PC-3 (cell line): Measurements from ENCODE around the gene PLEKHM1. TPM values are rescaled to one million over a fixed set of nuclear protein-coding genes. Genes with fewer than 3 reads are reported as not detected.
"Not testable (repeated sequence)": the region's sequence is repeated elsewhere in the genome, so short reads cannot be mapped to it uniquely, and the experiment has no call there.

Experiments used
- ATAC-seq: fragments of 200-7000 bp; cut with Tn5 transposase; 2 replicates; pipeline ENCODE4 v1.9.1; 2020; ENCODE audit warnings: mild to moderate bottlenecking, moderate library complexity
- BruUV-seq: library from RNA; stranded (reverse); fragments of 400-500 nt; replicated peaks from 2 replicates; lab custom pipeline; 2021; lab: Mats Ljungman, UMichigan
- CTCF ChIA-PET: fragments of 300-600 bp; sonication (Branson Sonifier 250); formaldehyde crosslinking; loops from one replicate; lab custom pipeline; 2022; ENCODE audit warnings: antibody characterized with exemption; lab: Charles Lee
- POLR2A ChIA-PET: fragments of 300-600 bp; sonication (Branson Sonifier 250); formaldehyde crosslinking; loops from one replicate; lab custom pipeline; 2022; ENCODE audit warnings: antibody characterized with exemption; ENCODE audit not compliant: unreplicated experiment; lab: Charles Lee
- DNase-seq: peaks from one replicate; pipeline ENCODE4 v3.0.0-alpha.2; 2015
- H2AFZ ChIP-seq: fragments of 300-600 bp; sonication (generic); 2 replicates; pipeline ENCODE4 v1.6.0; 2016; ENCODE audit warnings: antibody characterized with exemption, low read length
- H3F3A ChIP-seq: fragments of 300-600 bp; sonication (generic); one replicate; pipeline ENCODE4 v1.6.0; 2017; ENCODE audit warnings: antibody characterized with exemption, low read length, control low read depth, mild to moderate bottlenecking; ENCODE audit not compliant: unreplicated experiment
- H3K27ac ChIP-seq: fragments of 300-600 bp; sonication (generic); 2 replicates; pipeline ENCODE4 v1.5.1; 2016; ENCODE audit warnings: mild to moderate bottlenecking, low read length
- H3K27me3 ChIP-seq: fragments of 300-600 bp; sonication (generic); 2 replicates; pipeline ENCODE4 v1.6.1; 2016; ENCODE audit warnings: low read length, mixed read lengths
- H3K36me3 ChIP-seq: fragments of 300-600 bp; sonication (generic); 2 replicates; pipeline ENCODE4 v1.6.1; 2016; ENCODE audit warnings: low read depth, mixed run types, low read length, mixed read lengths
- H3K4me1 ChIP-seq: fragments of 300-600 bp; sonication (generic); 2 replicates; pipeline ENCODE4 v1.5.1; 2016; ENCODE audit warnings: low read length; ENCODE audit not compliant: insufficient read depth
- H3K4me2 ChIP-seq: fragments of 300-600 bp; sonication (generic); 2 replicates; pipeline ENCODE4 v1.6.0; 2016; ENCODE audit warnings: low read length
- H3K4me3 ChIP-seq: fragments of 300-600 bp; sonication (generic); 2 replicates; pipeline ENCODE4 v1.5.1; 2016; ENCODE audit warnings: mild to moderate bottlenecking, low read length, mixed read lengths
- H3K79me2 ChIP-seq: fragments of 300-600 bp; sonication (generic); 2 replicates; pipeline ENCODE4 v1.6.1; 2017; ENCODE audit warnings: low read length, mixed read lengths
- H3K9ac ChIP-seq: fragments of 300-600 bp; sonication (generic); 2 replicates; pipeline ENCODE4 v1.6.0; 2016; ENCODE audit warnings: mild to moderate bottlenecking, low read length
- H3K9me2 ChIP-seq: fragments of 300-600 bp; sonication (generic); replicated peaks from 2 replicates; pipeline ENCODE4 v1.6.1; 2016; ENCODE audit warnings: mixed run types, low read length, mixed read lengths
- H3K9me3 ChIP-seq: fragments of 300-600 bp; sonication (generic); 2 replicates; pipeline ENCODE4 v1.6.1; 2016; ENCODE audit warnings: low read length, mixed read lengths
- H4K20me1 ChIP-seq: fragments of 300-600 bp; sonication (generic); 2 replicates; pipeline ENCODE4 v1.6.1; 2016; ENCODE audit warnings: low read length, mixed read lengths
- EZH2 ChIP-seq: fragments of 300-600 bp; sonication (generic); IDR thresholded peaks from one replicate; pipeline ENCODE4 v1.6.1; 2017; ENCODE audit warnings: antibody characterized with exemption, mild to moderate bottlenecking, low read length; ENCODE audit not compliant: unreplicated experiment
- EZH2phosphoT487 ChIP-seq: fragments of 300-600 bp; sonication (generic); IDR thresholded peaks from 2 replicates; pipeline ENCODE4 v1.6.1; 2018; ENCODE audit warnings: mild to moderate bottlenecking, antibody characterized with exemption, low read length, borderline replicate concordance
- intact Hi-C: fragments of 100-400 bp; cut with micrococcal nuclease; formaldehyde crosslinking; loops from 2 replicates; pipeline ENCODE4 v1.9.0; 2023
- total RNA-seq: library from RNA; depleted of rRNA; stranded (reverse); fragments of >200 nt; gene quantifications from 2 replicates; pipeline ENCODE4 v1.2.3, GENCODE V29; 2014
- TF ChIP-seq, protein P1 (sequence below): fragments of 300-600 bp; sonication (generic); conservative IDR thresholded peaks from 2 replicates; pipeline ENCODE4 v1.5.1; 2017; ENCODE audit warnings: antibody characterized with exemption, low read depth, mild to moderate bottlenecking, low read length

Gene PLEKHM1
- total RNA-seq, 1 experiment from 2014 or later = 15.8 TPM

DNA sequence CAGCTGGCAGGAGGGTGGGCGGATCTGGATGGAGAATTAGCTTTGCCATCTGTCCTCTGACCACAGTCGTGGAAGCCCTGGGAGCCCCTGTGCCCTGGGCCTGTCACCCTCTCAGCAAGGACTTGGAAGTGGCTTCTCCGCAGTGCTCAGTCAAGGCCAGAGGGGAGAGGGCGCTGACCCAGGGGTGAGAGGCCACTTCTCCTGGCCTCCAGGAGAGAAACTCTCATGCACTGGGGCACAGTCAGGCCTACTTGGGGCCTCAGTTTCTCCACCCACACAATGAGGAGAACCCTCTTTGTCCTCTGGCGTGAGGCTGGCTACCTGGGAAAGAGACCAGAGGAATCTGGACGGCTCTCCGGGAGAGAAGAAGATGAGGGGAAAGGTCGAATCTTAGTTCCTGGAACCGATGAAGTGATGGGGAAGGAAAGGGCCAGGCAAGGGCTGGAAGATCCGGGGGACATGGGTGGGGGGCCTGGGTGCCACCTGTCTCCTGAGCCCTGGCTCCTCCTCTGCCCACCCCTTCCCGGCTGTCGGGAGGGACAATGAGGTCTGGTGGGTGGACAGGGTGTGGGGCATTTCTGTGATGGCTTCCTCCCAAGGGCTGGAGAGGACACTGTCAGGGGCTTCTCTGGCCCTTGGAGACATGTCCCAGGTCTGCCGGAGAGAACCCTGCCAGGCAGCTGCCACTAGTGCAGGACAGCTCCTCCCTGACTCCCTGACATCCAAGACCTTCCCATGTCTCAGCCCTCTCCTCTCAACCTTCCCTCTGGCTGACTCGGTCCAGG, 48.8 kb downstream of the PLEKHM1 start:
- no peaks in the 10 kb centered on the region for H3K27me3 ChIP-seq
- no peak overlapping the region for H3K9ac ChIP-seq
- peaks cover 4% of the 10 kb centered on the region; the same call in 1 of the 2 replicates for H3K36me3 ChIP-seq
- BruUV-seq = no TSS peak
- H3F3A ChIP-seq = no peaks in the 10 kb centered on the region
- ChIA-PET POLR2A (no interaction called here), CTCF (no interaction called here)
- TF ChIP-seq, protein P1, sequence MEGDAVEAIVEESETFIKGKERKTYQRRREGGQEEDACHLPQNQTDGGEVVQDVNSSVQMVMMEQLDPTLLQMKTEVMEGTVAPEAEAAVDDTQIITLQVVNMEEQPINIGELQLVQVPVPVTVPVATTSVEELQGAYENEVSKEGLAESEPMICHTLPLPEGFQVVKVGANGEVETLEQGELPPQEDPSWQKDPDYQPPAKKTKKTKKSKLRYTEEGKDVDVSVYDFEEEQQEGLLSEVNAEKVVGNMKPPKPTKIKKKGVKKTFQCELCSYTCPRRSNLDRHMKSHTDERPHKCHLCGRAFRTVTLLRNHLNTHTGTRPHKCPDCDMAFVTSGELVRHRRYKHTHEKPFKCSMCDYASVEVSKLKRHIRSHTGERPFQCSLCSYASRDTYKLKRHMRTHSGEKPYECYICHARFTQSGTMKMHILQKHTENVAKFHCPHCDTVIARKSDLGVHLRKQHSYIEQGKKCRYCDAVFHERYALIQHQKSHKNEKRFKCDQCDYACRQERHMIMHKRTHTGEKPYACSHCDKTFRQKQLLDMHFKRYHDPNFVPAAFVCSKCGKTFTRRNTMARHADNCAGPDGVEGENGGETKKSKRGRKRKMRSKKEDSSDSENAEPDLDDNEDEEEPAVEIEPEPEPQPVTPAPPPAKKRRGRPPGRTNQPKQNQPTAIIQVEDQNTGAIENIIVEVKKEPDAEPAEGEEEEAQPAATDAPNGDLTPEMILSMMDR = no peak
- TF ChIP-seq EZH2 = no peak
- no peak for TF ChIP-seq EZH2phosphoT487
- no peaks in the 10 kb centered on the region for H3K9me3 ChIP-seq
- ATAC-seq (no peak), DNase-seq (no peak)
- H3K9me2 ChIP-seq = no peaks in the 10 kb centered on the region
- no peak overlapping the region for H2AFZ ChIP-seq
- no peak overlapping the region for H3K4me2 ChIP-seq
- no peaks in the 10 kb centered on the region for H4K20me1 ChIP-seq
- no peaks in the 10 kb centered on the region for H3K79me2 ChIP-seq
- H3K27ac ChIP-seq = no peak overlapping the region
- H3K4me3 ChIP-seq = no peak overlapping the region
- intact Hi-C loops = no loop called here
- peaks cover 36% of the 10 kb centered on the region for H3K4me1 ChIP-seq

DNA sequence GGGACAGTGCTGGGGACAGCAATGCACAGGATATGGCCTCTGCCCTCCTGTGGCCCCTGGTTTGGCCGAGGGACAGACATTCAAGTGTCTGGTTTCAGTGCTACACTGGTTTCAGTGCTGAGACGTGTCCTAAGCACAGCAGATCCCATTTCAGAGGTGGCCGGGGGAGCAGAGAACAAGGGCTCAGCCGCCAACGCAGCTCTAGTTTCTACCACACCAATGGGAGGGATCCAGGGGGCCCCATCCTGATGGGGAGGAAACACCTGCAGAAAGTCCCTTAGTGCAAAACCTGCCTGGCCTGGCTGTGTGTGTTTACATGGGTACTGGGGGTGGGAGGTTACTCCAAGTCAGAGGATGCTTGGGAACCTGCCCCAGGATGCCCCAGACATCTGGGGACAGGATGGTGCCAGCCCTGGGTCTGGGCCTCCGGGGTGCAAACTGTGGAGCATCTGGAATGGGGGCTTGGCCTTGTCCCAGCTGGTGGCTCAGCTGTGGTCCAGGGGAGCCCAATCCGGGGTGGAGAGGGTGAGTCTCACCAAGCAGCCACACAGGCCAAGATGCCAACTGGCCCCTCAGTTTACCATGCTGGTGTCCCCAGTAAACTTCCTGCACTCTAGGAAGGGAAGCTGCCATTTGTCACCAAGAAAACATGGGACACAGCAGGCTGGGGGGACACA, 49.5 kb downstream of the PLEKHM1 start:
- H2AFZ ChIP-seq, H3K27me3 ChIP-seq, POLR2A ChIA-PET, intact Hi-C loops, CTCF ChIA-PET, ATAC-seq, DNase-seq, H3K9me2 ChIP-seq, H4K20me1 ChIP-seq, BruUV-seq, H3F3A ChIP-seq, H3K9ac ChIP-seq, H3K9me3 ChIP-seq, H3K36me3 ChIP-seq, H3K79me2 ChIP-seq, H3K4me3 ChIP-seq: not testable (repeated sequence)
- Histone ChIP-seq H3K4me1 (peaks cover 29% of the 10 kb centered on the region), H3K27ac (peak overlapping the region; percentile 21), H3K4me2 (peak overlapping the region; percentile 55; the same call in 1 of the 2 replicates)

DNA sequence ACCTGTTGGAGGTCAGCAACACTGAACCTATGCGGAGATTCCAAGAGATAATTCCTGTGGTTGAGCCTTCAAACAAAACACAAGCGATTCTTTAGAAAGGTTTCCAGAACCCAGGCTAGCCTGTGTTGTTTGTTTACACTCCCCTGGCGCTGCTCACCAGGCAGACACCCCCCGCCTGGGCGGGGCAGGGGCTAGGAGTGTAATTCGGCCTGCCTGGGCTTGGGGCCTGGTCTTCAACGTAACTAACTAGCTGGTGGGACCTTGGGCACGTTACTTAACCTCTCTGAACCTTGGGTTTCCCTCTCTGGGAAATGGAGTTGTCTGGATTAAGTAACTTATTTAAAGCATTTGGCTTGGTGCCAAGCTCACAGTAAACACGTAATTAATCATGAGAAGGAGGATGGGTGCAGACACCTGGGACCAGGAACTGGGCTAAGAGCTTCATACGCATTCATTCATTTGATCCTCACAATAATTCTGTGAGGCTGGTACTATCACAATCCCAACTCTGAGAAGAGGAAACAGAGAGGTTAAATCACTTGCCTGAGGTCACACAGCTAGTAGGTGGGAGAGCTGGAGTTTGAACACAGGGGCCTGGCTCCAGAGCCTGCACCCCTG, 50.3 kb downstream of the PLEKHM1 start:
- Histone ChIP-seq H3K27me3 (no peaks in the 10 kb centered on the region), H3F3A (no peaks in the 10 kb centered on the region), H3K27ac (peak overlapping the region; percentile 21), H4K20me1 (no peaks in the 10 kb centered on the region), H3K4me1 (peaks cover 22% of the 10 kb centered on the region), H3K79me2 (no peaks in the 10 kb centered on the region), H3K36me3 (peaks cover 4% of the 10 kb centered on the region; the same call in 1 of the 2 replicates), H3K9me3 (no peaks in the 10 kb centered on the region), H2AFZ (no peak overlapping the region), H3K4me2 (peak overlapping the region; percentile 55), H3K9ac (no peak overlapping the region), H3K9me2 (no peaks in the 10 kb centered on the region), H3K4me3 (no peak overlapping the region)
- ChIA-PET CTCF (no interaction called here), POLR2A (no interaction called here)
- peak; percentile 61 for ATAC-seq
- TF ChIP-seq EZH2 = no peak
- TF ChIP-seq, protein P1 = no peak
- no peak for TF ChIP-seq EZH2phosphoT487
- intact Hi-C loops = no loop called here
- DNase-seq = peak; percentile 84
- BruUV-seq = no TSS peak
